Body of pancreas (tissue), 4 donors: ENCODE measurements around the gene RARA.

ENCODE experiments used
- CTCF ChIP-seq, 7 experiments: fragments of 450-650 bp in 4 of 7; fragments of 200-600 bp in 3 of 7; sonication (generic) in 3 of 7; IDR thresholded peaks; one replicate each; pipeline ENCODE4 v1.5.1; 2016 to 2019; ENCODE audit warnings: antibody characterized with exemption in 7 of 7
- POLR2A ChIP-seq, 3 donors: fragments of 450-650 bp; IDR thresholded peaks; one replicate each; pipeline ENCODE4 v1.6.1; 2016; ENCODE audit warnings: antibody characterized with exemption in 3 of 3, mild to moderate bottlenecking in 2 of 3

- TF ChIP-seq CTCF (IDR thresholded peaks at IDR 0.05): no peak
- TF ChIP-seq POLR2A (IDR thresholded peaks at IDR 0.05): no peak
These were observed 19.4 kb downstream of the RARA start for GRCh38 chr17:40328386-40328766.
